ENCODE results near the gene RBFOX2. TPM values are rescaled to one million over a fixed set of nuclear protein-coding genes. Genes with fewer than 3 reads are reported as not detected.

Gene RBFOX2
- total and polyA plus RNA-seq, 2 of the 8 experiments (the other 6 are each of a cell fraction or from before 2014, with no cell fraction given): 121 to 122 TPM

GRCh38 chr22:35966314-35967045 lies 62.1 kb downstream of the RBFOX2 start:
- no peak for DNase-seq (ENCODE audit: low read depth in 1 of 2, low spot score in 2 of 2)
- no peak overlapping the region for H3K9ac ChIP-seq (replicated peaks in 1 of 4; ENCODE audit: extremely low read depth in 1 of 4, low read depth in 3 of 4, low read length in 3 of 4)
- no peak overlapping the region for H3K27ac ChIP-seq (ENCODE audit: low read depth, low read length)
- H3K4me1 ChIP-seq (replicated peaks in 1 of 4; ENCODE audit: control insufficient read depth in 3 of 4, insufficient read depth in 4 of 4, low read length in 3 of 4): peaks cover 0 to 8% (median 4%) of the 10 kb centered on the region in 4 experiments; a peak in 4 of 7 replicates
- no peak overlapping the region for H2BK15ac ChIP-seq (ENCODE audit: low read length)
- no peaks in the 10 kb centered on the region for H3K9me3 ChIP-seq (ENCODE audit: insufficient read depth in 2 of 2, low read depth in 1 of 2, low read length in 1 of 2)
- no peak overlapping the region for H4K91ac ChIP-seq (replicated peaks; ENCODE audit: insufficient read length, low read length)
- H2AK5ac ChIP-seq (ENCODE audit: low read depth, low read length): no peak overlapping the region
- TF ChIP-seq GABPA (IDR thresholded peaks at IDR 0.05; ENCODE audit: borderline replicate concordance, insufficient read depth, low read length): no peak
- TF ChIP-seq, protein P1, sequence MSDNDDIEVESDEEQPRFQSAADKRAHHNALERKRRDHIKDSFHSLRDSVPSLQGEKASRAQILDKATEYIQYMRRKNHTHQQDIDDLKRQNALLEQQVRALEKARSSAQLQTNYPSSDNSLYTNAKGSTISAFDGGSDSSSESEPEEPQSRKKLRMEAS (IDR thresholded peaks at IDR 0.05): no peak
- TF ChIP-seq CHD1 (IDR thresholded peaks at IDR 0.05; ENCODE audit: low read depth, low read length): no peak
- POLR2A ChIA-PET (ENCODE audit: partially characterized antibody): interaction anchor here (0.9 kb wide), 1 partner anchor 9 kb away, joined by 4 read pairs; no protein-coding TSS in a partner anchor
- no peaks in the 10 kb centered on the region; a peak in 1 of 8 replicates for H3K36me3 ChIP-seq (ENCODE audit: control insufficient read depth in 2 of 4, insufficient read depth in 4 of 4, low read length in 3 of 4)
- no peak overlapping the region for H3K23ac ChIP-seq (ENCODE audit: insufficient read length)
- H3K79me2 ChIP-seq (ENCODE audit: control insufficient read depth in 1 of 2, insufficient read depth in 2 of 2, low read length in 2 of 2): peaks cover 3 to 75% of the 10 kb centered on the region in 2 experiments; a peak in 3 of 4 replicates
- peaks cover 2% of the 10 kb centered on the region; the same call in 1 of the 2 replicates for H3K23me2 ChIP-seq (ENCODE audit: low read depth, low read length)
- no peak overlapping the region for H2AFZ ChIP-seq (ENCODE audit: low read length)
- H4K8ac ChIP-seq (ENCODE audit: extremely low read depth, insufficient read depth, low read length): no peak overlapping the region
- no peak for FAIRE-seq
- H2BK12ac ChIP-seq (ENCODE audit: low read depth, low read length): no peak overlapping the region
- H2BK120ac ChIP-seq (replicated peaks; ENCODE audit: low read depth, low read length): no peak overlapping the region
- H2BK20ac ChIP-seq (ENCODE audit: low read length): no peak overlapping the region
- no peak overlapping the region for H3K4me3 ChIP-seq (ENCODE audit: extremely low read depth in 1 of 4, insufficient read depth in 2 of 4, low read depth in 3 of 4, low read length in 4 of 4)
- CTCF ChIA-PET (ENCODE audit: partially characterized antibody): interaction anchor here (0.7 kb wide), 1 partner anchor 18 kb away, joined by 3 read pairs; no protein-coding TSS in a partner anchor
- no peak overlapping the region for H3K18ac ChIP-seq (ENCODE audit: extremely low read depth, low read length)
- H3K79me1 ChIP-seq (ENCODE audit: low read depth, low read length): no peaks in the 10 kb centered on the region; the same call in 1 of the 2 replicates
- no peak overlapping the region for H3K14ac ChIP-seq (ENCODE audit: insufficient read length)
- H4K5ac ChIP-seq (ENCODE audit: insufficient read length, low read depth, low read length): no peak overlapping the region
- H4K20me1 ChIP-seq (replicated peaks in 1 of 2; ENCODE audit: control insufficient read depth in 1 of 2, insufficient read depth in 2 of 2, low read length in 2 of 2): peaks cover 1 to 2% of the 10 kb centered on the region in 2 experiments
- no peak overlapping the region for H3K56ac ChIP-seq (replicated peaks; ENCODE audit: insufficient read length, low read depth, low read length)
- H3K4me2 ChIP-seq (ENCODE audit: insufficient read depth in 1 of 2, low read depth in 2 of 2, low read length in 2 of 2): no peak overlapping the region
- WGBS, 2 experiments (ENCODE audit: extremely low coverage in 1 of 2, insufficient coverage in 1 of 2, insufficient read length in 1 of 2, insufficient replicate concordance in 2 of 2, low coverage in 1 of 2, low lambda C conversion rate in 2 of 2, missing lambda C conversion rate in 1 of 2): 95% methylated on average over 6 of the region's 6 CpGs; no CpG with 5 or more reads in 1 of the 2 experiments
- no peak overlapping the region for H3K4ac ChIP-seq (replicated peaks; ENCODE audit: insufficient read length, low read depth, low read length)
- H3K27me3 ChIP-seq (replicated peaks in 1 of 4; ENCODE audit: control insufficient read depth in 3 of 4, extremely low read depth in 1 of 4, insufficient read depth in 3 of 4, low read length in 3 of 4): no peaks in the 10 kb centered on the region
- no peak overlapping the region for H2BK5ac ChIP-seq (ENCODE audit: low read depth, low read length)

Data from H1 (cell line).